GM19468 (cell line): Measurements from ENCODE around the gene RUVBL2.

Experiments used
- ATAC-seq: cut with Tn5 transposase; IDR thresholded peaks from one replicate; pipeline ENCODE4 v1.9.1; 2021; ENCODE audit warnings: mild to moderate bottlenecking, moderate library complexity, moderate number of reproducible peaks; ENCODE audit not compliant: unreplicated experiment; ENCODE audit errors: extremely low read depth

RUVBL2 gene

DNA sequence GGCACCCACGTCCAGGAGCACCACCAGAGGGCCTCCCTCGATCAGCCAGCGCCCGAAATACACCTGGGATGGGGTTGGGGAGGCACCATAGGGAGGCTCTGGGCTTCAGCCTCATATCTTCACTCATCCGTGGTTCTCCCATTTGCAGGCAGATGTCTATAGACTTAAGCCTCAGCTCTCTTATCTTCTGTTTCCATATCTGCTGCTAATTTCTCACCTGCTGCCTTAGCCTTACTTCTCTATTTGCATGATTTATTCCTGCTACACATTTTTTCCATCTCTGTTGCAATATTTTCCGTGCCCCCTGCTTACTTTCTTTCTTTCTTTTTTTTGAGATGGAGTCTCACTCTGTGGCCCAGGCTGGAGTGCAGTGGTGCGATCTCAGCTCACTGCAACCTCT is 6.4 kb upstream of the RUVBL2 start:
- no peak for ATAC-seq

DNA sequence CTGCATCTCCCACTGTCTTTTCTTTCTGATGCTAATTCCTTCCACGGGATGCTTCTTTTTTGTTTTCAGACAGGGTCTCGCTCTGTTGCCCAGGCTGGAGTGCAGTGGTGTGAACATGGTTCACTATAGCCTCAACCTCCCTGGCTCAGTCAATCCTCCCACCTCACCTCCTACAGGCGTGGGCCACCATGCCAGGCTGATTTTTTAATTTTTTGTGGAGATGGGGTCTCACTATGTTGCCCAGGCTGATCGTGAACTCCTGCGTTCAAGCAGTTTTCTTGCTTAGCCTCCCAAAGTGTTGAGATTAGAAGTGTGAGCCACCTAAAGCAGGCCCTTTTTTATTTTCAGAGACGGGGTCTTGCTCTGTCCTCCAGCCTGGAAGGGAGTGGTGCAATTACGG is 5.4 kb upstream of the RUVBL2 start:
- ATAC-seq, result no peak

DNA sequence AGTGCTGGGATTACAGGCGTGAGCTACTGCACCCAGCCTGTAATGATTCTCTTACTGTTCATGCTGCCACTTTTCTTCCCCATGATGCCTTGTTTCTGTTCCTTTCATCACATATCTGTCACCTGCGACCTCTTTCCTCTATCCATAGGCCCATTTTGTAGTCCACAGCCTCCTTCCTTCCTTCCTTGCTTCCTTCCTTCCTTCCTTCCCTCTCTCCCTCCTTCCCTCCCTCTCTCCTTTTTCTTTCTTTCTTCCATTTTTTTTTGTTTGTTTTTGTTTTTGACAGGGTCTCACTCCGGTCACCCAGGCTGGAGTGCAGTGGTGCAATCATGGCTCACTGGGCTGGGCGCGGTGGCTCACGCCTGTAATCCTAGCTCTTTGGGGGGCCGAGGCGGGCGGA is 4.8 kb upstream of the RUVBL2 start:
- no peak for ATAC-seq

DNA sequence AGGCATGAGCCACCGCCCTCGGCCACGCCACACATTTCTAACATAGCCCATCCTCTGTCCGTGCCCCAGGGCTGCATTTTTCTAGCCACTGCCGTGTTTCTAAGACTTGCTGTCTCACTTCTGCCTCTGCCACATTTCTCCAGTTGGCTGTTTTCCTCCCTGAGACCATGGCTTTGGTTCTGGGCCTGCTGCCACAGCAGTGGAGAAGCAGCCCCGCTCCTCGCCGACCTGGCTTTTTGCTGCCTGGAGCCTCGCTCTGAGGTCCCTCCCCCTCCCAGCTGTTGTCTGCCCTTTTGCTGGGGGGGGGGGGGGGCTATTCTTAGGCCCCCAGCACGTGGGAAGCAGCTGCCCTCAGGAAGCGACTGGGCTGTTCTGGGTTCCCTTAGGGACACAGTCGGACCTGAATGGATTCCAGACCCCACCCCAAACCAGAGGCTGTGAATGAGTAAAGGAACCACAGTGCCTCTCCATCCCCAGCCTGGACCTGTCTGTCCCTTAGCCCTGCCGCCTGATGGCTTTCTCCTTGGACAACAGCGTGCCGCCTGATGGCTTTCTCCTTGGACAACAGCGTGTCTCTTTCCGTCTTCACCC is 3.9 kb upstream of the RUVBL2 start:
- ATAC-seq, result no peak

DNA sequence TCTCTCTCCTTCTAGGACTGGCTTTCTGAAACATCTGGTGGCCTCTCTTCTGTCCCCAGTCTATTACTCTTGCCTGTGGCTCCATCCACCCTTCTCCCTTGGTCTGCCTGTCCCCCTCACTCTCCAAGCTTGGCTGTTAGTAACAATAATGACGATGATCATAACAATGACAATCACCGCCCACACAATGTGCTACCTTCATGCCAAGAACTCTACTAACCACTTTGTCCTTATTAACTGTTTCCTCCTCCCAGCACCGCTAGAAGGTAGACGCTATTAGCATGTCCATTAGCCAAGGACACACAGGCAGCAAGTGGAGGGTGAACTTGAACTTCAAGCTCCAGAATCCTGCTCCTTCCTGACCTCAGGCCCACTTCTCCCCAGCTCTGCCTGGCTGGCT is 3.3 kb upstream of the RUVBL2 start:
- ATAC-seq, result no peak

DNA sequence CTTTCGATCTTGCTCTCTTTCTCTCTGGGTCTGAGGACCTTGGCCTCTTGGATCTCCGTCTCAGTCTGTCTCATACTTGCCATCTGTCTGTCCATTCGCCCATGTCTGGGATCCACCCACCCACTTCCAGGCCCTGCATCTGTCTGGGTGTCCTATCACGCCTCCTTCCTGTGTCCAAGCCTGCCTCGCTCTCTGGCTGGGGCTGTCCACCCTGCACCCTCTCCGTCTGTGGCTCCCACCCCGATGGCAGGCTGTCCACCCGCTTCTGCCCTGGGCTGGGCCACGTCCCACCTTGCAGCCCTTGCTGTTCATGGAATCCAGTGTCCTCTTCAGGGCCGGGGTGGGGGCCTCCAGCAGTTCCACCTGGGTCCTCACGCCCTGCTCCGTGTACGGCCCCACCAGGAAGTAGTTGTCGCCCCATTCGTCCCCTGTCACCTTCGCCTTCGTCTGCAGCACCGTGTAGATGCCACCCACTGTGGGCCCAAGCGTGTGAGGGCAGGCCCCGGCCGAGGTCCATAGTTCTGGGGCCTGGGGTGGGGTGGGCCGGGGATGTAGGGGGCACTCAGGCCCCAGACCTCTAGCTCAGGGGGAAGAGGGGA is 2.6 kb upstream of the RUVBL2 start:
- ATAC-seq, result no peak

DNA sequence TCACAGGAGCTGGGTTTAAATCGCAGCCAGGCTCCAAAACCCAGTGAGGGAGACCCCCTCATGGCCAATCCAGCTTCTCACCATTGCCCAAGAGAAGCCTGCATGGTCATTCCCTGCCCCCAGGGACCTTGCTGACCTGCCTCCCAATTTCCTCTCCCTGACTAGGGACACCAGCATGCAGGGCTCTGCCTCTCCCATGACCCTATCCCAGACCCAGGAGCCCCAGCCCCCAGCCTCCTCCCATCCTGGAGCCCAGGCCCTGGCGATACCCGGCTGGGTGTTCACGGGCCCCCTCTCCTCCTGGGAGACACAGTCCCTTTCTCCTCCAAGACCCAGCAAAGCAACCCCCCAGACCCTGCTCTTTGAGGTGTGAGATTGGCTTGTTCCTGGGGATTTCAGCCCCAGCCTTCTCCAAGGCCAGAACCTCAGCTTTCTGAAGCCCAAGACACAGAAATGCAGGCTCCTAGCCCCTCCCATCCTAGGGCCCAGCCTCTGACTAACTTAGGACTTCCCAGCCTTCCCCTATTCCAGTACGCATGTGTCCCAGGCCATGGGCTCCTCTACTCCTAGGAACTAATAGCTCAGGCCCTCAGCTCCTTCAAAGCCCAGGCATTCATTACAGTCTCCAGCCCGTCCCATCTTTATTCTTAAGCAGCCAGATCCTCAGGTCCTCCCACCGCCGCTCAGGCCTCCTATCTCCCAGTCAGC is 1.7 kb upstream of the RUVBL2 start:
- ATAC-seq, result no peak

DNA sequence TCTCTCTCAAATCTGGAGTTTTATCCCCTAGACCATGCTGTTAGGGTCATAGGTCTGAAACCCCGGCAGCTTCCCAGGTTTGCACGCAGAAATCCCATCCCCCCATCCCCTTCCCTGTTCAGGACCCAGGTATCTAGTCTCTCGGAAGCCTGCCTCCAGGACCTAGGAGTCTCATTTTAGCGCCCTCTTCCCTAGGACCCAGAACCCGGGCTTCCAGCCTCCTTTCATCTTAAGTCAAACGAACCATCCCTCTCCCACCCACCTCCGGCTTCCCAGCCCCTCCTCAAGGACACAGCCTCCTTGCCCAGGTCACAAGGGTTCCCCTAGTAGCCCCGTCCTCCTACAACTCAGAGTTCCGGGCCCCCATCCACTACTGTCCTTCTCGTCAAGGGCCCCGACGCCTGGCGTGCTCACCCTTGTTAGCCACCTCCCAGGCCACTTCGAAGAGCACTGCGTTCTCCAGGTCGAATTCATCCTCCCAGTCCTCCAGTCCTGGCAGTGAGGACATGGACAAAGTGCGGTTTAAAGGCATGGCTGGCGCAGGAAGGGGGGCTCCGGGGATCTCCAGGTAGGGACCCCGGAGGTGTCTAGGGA is 1.0 kb upstream of the RUVBL2 start:
- ATAC-seq, result no peak

DNA sequence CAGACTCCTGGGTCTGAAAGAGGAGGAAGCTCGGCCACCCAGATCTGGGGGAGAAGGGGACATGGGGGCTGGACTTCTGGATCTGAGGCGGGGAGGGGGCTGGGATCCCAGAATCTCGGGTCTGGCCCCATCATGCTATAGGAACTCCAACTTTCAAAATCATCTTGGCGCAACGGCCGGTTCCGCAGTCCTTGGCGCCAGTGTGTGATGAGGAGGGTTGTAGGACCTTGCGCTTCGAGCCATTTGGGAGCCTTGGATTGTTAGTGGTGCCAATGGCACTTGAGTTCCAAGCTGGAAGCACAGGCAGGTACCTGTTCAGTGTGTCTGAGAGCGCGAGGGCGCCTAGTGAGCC is 324 bp downstream of the RUVBL2 start:
- ATAC-seq, result no peak

DNA sequence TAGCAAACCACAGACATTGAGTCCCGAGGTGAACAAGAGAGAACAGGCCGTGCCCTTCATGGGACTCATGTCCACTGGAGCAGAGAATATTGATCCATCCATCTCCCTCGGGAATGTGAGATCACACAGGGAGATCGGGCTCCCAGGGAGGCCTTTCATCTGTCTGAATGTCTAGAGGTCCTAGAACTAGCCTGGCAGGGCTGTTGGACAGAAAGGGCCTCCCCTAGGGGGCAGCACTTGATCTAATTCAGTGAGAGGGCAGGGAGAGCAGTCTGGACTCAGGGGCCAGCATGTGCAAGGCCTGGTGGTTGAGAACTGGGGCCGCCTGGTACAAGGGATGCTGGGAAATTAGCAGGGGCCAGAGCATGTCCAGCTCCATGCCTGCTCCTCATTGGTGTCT is 4.3 kb downstream of the RUVBL2 start:
- ATAC-seq, result no peak

DNA sequence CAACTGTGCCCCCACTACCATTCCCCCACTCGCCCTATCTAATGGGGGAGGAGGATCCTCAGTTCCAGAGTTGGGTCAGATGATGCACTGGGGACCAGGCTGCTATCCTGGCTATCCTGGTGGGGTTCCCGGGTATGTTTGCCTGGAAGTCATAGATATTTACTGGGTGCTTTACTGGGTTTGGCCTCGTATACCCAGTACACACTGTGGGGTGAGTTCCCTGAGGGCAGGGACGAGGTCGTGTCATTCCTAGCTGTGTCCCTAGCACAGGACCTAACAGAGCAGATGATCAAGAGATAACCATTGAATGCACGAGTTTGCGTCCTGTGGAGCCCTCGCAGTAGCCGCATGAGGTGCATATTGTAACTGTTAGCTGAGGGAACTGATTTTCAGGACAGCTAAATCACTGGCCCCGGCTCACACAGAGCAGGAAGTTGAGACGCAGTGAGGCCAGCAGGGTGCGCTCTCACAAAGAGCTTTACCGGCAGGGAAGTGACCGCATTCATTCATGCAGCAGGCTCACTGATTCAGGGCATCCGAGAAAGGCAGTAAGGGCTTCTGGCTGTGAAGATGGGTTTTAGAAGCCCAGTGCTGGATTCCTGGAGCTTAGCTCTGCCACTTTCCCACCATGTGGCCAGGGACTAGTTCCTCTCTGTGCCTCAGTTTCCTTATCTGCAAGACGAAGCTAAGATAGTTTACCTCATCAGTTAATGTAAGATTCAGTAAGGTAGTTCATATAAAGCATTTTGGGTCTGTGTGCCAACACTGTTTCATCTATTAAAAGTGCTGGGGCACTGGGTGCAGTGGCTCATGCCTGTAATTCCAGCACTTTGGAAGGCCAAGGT is 6.0 kb downstream of the RUVBL2 start:
- ATAC-seq, result no peak

DNA sequence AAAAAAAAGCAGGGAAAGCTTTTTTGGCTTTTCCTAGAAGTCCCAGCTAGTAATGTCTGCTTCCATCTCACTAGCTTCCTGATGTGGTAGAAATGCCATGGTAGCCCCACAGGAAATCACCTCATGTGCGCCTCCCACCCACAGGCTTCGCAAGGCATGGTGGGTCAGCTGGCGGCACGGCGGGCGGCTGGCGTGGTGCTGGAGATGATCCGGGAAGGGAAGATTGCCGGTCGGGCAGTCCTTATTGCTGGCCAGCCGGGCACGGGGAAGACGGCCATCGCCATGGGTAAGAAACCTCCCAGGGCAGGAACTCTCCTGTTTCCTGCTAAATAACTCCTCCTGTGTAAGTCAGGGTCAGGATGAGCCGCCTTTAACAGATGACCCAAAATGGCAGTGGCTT is 10.4 kb downstream of the RUVBL2 start:
- ATAC-seq, result no peak

DNA sequence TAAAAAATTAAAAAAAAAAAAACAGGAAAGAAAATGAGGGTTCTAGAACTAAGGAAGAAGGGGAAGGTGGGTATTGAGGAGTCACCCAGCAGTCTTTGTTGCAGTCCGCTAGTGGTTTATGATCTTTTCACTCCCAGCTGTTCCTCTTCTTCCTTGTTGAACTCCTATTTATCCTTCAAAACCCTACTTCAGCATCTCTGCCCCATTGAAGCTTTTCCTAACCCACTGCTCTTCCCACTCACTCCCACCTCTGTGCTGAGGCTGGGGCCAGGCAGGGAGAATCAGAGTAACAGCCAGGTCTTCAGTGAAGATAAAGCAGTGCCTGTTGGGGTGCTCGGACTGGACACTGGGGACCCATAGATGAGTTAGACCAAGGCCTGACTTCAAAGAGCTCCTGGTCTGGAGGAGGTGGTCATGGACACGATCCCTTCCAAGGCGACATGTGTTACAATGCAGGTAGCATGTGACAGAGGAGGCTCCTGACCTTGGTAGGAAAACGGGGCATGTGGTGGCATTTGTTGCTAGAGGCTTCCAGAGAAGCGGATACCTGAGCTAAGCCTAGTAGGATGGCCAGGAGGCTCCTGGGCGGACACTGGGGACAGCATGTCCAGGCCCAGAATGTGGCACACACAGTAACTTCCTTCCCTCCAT is 11.4 kb downstream of the RUVBL2 start:
- ATAC-seq, result no peak

DNA sequence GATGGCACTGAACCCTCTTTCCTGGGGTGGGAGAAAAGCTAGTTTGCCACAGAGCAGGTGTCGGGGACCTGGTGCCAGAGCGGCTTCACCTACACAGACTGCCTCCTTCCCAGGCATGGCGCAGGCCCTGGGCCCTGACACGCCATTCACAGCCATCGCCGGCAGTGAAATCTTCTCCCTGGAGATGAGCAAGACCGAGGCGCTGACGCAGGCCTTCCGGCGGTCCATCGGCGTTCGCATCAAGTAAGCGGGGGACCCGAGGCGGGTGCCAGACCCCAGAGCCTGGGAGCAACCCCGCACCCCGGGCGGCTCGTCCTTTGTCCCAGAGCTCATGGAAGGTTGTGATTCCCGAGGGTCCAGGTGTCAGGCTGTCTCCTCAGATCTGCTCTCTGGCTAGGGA is 13.2 kb downstream of the RUVBL2 start:
- ATAC-seq, result no peak

DNA sequence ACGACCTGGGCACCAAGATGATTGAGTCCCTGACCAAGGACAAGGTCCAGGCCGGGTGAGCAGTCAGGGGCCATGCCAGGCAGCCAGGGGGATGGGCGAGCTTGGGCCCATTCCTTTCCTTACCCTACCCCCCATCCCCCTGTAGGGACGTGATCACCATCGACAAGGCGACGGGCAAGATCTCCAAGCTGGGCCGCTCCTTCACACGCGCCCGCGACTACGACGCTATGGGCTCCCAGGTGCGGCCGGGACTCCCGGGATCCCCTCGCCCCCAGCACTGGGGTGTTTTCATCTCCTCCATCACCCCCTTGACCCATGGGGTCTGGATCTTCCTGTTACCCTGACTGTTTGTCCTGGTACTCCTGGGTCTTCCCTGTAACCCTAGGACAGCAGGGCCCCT is 16.1 kb downstream of the RUVBL2 start:
- no peak for ATAC-seq

DNA sequence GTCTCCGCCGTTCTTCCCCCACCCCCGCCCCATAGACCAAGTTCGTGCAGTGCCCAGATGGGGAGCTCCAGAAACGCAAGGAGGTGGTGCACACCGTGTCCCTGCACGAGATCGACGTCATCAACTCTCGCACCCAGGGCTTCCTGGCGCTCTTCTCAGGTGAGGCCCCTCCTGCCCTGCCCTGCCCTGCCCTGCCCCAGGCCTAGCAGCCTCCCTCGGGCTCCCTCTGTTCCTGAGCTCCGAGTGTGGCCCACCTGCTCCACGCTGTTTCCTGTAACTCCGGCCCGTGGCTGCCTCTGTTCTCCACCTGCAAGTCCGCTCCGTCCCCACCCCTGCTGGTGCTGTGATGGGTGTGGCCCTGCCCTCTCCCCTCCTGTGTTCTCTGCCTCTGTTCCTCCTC is 16.8 kb downstream of the RUVBL2 start:
- no peak for ATAC-seq

DNA sequence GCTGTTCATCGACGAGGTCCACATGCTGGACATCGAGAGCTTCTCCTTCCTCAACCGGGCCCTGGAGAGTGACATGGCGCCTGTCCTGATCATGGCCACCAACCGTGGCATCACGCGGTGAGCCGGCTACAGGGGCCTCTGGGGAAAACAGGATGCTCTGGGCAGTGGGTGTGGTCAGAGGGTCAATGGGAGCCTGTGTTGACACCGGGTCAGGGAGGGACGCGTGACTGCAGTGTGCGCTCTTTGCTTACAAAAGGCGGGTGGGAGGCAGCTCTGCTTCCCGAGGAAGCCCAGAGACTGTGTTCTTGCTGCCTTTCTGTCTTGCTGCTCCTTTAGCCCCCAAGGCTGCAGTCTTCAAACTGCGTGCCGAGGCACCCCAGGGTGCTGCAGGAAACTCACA is 17.5 kb downstream of the RUVBL2 start:
- ATAC-seq, result no peak

DNA sequence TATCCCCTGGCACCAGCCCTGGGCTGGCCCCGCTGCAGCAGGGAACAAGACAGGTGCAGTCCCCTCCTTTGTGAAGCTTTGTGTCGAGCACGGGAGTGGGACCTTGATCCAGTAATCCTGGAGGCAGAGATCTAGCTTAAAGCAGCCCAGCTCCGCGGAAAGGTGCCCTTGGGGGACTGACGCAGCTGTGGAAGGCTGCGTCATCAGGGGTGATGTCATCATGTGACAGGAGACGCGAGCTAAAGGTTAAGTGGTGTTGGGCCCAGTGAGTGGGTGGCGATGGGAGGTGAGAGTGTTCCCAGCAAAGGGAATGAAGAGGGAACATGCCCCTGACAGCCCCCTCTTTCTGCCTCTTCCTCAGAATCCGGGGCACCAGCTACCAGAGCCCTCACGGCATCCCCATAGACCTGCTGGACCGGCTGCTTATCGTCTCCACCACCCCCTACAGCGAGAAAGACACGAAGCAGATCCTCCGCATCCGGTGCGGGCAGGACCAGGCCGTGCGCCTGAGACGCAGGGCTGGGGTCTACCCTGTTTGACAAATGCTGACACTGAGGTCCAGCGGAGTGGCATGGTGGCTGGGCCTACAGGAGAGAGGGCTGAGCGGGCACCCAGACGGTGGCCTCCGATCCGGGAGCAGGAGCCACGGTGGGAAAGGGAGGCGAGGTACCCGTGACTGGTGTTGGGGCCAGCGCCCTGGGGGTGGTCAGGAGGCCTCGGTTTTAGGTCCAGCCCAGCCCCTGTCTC is 20.6 kb downstream of the RUVBL2 start:
- ATAC-seq, result no peak

DNA sequence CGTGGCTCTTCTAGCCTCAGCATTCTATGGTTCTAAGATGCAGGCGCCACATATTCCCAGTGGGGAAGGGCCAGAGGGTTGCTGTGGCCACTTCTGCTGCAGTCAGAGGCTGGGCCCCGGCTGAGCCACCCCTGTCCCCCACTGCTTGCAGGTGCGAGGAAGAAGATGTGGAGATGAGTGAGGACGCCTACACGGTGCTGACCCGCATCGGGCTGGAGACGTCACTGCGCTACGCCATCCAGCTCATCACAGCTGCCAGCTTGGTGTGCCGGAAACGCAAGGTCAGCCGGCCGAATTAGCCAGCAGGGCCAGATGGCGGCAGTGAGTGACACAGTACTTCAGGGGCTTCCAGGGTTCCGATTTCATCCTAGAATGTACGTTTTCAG is 21.2 kb downstream of the RUVBL2 start:
- no peak for ATAC-seq
